Posterior vena cava (tissue), 2 donors: ENCODE results near the gene CD2BP2. TPM values are rescaled to one million over a fixed set of nuclear protein-coding genes. Genes with fewer than 3 reads are reported as not detected.

Experiments used
- DNase-seq: peaks from one replicate; pipeline ENCODE4 v3.0.0-alpha.2; 2020; ENCODE audit warnings: low spot score
- intact Hi-C, 2 donors: fragments of 100-400 bp; cut with DNase I; formaldehyde crosslinking; loops; one replicate each; pipeline versions ENCODE4 v1.14.1 to v1.14.2; 2022 to 2023
- total RNA-seq, 2 donors: library from RNA; stranded (reverse); fragmentation: NEBNext Ultra II Directional; extraction: Animal tissue kit (Norgen Biotek cat#: 25700); gene quantifications; one replicate each; pipeline ENCODE4 v1.2.1, GENCODE V29; 2021
- donor health status: DM: yes; HTN: yes; CAD: no.
- donor health status: DM: yes; HTN: yes; CAD: no.

The CD2BP2 gene
- total RNA-seq, 2 donors from 2014 or later = 47.9 to 54.2 TPM

DNA sequence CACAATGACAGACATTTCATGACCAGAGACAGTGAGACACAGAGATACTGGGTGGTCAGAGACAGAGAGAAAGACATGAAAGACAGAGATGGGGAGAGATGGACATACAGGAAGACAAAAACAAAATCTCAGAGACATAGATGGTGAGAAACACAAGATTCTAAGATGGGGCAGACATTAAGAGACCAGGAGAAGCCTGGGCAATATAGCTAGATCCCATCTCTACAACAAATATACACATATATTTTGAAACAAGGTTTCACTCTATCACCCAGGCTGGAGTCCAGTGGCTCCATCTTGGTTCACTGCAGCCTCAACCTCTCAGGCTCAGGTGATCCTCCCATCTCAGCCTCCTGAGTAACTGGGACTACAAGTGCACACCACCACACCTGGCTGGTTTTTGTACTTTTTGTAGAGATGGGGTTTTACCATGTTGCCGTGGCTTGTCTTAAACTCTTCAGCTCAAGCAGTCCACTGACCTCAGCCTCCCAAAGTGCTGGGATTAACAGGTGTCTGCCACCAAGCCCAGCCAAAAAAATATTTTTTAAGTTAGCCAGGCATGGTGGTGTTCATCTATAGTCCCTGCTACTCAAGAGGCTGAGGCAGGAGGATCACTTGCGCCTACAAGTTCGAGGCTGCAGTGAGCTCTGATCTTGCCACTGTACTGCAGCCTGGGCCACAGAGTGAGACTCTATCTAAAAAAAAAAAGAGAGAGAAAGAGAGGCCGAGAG lies 25.1 kb upstream of the CD2BP2 start:
- intact Hi-C loops = no loop called here

DNA sequence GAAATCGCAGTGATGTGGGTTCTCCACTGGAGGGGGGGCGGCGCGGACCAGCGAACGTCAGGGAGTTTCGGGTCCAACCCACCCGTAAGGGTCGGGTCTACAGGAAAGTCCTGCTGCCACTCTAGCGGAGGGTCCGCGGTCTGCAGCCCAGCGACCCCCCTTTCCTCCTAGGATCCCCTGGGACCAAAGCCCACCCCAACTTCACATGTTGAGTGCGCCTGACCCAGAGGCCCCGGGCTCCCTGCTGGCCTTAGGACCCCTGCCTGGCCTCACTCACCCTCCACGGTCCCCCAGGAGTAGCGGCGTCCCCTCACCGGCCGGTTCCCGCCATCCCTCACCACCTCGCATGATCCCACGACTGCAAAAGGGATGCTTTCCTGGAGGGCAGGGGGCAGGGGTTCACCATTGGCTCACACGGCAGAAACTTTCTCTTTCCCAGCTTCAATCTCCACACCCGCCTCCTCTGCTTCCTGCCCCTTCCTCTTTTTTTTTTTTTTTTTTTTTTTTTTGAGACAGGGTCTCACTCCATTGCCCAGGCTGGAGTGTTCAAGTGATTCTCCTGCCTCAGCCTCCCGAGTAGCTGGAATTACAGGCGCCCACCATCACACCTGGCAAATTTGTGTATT lies 24.2 kb upstream of the CD2BP2 start:
- intact Hi-C loops = loop anchor here in 1 of 2 donors (5.0 kb wide), 1 partner anchor 1222 kb away; no protein-coding TSS in a partner anchor

More for the DNA sequence above, 25.1 kb upstream of the CD2BP2 start:
- no peak for DNase-seq

GRCh38 chr16:30378236-30379157 lies 23.4 kb upstream of the CD2BP2 start:
- intact Hi-C loops = loop anchor here in 1 of 2 donors (5.0 kb wide), 1 partner anchor 1221 kb away; no protein-coding TSS in a partner anchor
- DNase-seq = peak; percentile 100

More for the DNA sequence above, 24.2 kb upstream of the CD2BP2 start:
- DNase-seq = no peak

GRCh38 chr16:30377812-30378235 lies 22.7 kb upstream of the CD2BP2 start:
- intact Hi-C loops = loop anchor here in 1 of 2 donors (5.0 kb wide), 1 partner anchor 1221 kb away; no protein-coding TSS in a partner anchor
- DNase-seq = peak; percentile 98

DNA sequence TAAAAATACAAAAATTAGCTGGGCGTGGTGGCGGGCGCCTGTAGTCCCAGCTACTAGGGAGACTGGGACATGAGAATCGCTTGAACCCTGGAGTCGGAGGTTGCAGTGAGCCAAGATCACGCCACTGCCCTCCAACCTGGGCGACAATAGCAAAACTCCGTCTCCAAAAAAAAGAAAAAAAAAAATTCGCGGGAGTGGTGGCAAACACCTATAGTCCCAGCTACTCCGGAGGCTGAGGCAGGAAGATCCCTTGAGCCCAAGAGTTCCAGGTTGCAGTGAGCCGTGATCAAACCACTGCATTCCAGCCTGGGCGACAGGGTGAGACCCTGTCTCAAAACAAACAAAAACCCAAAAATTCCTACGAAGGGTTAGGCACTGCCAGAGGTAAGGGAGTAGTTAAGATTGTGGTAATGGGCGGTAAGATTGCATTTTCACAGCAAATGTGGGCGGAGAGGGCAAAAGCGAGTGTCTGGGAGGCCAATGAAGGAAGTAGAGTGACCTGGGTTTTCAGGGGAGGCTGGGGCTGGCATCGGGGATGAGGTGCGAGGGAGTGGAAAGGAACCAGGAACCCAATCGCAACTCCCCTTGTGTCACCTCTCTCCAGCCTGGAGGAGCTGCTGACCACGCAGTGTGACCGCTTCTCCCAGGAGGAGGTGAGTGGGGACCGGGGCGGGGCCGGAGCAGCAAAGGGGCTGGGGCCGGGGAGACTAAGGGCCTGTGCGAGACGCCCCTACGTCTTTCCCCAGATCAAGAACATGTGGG lies 22.1 kb upstream of the CD2BP2 start:
- DNase-seq = no peak
- intact Hi-C loops = loop anchor here in 1 of 2 donors (5.0 kb wide), 1 partner anchor 1220 kb away; no protein-coding TSS in a partner anchor

DNA sequence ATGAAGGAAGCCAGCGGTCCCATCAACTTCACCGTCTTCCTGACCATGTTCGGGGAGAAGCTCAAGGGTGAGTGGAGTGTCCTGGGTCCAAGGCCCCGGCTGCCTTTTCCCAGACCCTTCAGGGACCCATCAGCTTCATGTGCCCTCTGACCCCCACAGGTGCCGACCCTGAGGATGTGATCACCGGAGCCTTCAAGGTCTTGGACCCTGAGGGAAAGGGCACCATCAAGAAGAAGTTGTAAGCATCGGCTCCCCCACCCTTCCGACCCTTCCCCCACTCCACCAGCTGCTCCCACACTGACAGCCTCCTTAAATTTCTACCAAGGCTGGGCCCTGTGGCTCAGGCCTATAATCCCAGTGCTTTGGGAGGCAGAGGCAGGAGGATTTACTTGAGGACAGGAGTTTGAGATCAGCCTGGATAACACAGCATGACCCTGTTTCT lies 21.4 kb upstream of the CD2BP2 start:
- no peak for DNase-seq
- intact Hi-C loops = loop anchor here in 1 of 2 donors (5.0 kb wide), 1 partner anchor 1219 kb away; no protein-coding TSS in a partner anchor

- intact Hi-C loops = loop anchor here in 1 of 2 donors (5.0 kb wide), 1 partner anchor 1219 kb away; no protein-coding TSS in a partner anchor
- DNase-seq = no peak
These were observed 20.8 kb upstream of the CD2BP2 start for GRCh38 chr16:30375864-30376263.

DNA sequence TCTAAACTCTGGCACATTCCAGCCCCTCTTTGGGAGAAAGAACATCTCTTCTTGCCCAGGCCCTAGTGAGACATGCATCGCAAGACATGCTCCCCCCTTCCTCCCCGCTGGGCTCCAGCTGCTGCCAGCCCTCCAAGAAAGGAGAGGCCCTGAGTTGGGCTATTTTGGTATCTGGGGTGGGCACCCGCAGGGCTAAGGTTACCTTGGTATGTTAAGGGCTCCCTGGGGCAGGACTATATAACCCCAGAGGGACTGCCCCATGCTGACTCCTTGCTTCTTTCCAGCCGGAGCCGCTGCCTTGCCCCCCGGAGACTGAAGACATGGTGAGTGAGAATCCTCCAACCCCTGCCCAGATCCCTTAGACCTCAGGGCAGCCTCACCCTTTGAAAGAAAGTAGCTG lies 19.4 kb upstream of the CD2BP2 start, which contains the start of gene MYL11:
Gene MYL11 (plus strand): TSS at position 265 of the 400 bp plus-strand sequence. CDS start 56 bp downstream, at position 321.
- intact Hi-C loops = no loop called here
- DNase-seq = no peak

GRCh38 chr16:30372725-30373124 lies 17.6 kb upstream of the CD2BP2 start:
- intact Hi-C loops = no loop called here
- DNase-seq = no peak

- intact Hi-C loops = no loop called here
- DNase-seq = no peak
These were observed 17.1 kb upstream of the CD2BP2 start for GRCh38 chr16:30372038-30372712.

DNA sequence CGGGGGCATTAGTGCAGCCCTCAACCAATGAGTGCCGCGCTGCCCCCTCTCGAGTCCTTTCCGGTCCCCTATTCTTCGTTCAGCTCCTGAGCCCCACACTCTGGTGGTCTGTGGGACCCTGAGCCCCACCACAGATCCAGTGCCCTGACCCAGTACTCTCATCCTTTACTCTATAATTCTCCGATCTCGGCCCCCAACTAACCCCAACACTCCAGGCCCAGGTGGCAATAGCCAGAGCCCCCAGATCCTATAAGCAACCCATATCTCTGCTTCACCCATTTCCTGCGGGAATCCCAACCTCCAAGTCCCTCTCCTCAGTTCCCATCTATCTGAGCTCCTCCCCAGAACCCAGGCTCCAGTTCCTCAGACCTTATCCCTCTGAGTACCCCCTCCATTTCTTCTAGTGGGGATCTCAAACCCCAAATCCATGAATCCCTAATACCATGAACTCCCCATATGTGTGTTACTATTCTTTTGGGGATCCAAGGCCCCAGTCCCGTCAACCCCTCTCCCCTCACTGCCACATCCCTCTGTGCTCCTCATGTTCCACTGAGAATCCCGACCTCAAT lies 16.2 kb upstream of the CD2BP2 start:
- DNase-seq = no peak
- intact Hi-C loops = no loop called here

GRCh38 chr16:30370456-30371247 lies 15.5 kb upstream of the CD2BP2 start, which contains the start of gene TBC1D10B:
Gene TBC1D10B, minus strand, starts transcription at chr16:30370494. Its CDS starts 311 bp downstream, at chr16:30370183.
- intact Hi-C loops = no loop called here
- DNase-seq = peak; percentile 99

DNA sequence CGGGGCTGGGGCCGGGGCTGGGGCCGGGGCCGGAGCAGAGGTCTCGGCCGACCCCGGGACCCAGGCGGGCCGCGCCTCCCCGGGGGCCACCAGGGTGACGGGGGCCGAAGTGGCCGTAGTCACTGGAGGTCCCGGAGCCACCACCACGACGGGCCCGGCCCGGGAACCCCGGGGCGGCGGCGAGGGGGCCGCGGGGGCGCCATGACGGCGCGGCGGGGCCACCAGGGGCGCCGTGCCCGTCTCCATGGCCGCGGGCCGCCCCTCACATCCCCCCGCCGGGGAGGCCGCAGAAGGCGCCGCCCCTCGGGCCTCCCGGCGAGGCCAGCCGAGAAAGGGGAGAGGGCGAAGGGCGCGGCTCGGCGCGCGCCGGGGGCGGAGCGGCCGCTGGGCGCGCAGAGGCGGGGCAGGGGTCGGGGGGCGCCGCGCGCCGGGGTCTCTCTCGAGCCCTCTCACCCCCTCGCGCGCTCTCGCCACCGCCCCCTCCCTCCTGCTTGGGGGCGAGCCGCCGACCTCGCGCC lies 14.9 kb upstream of the CD2BP2 start:
- intact Hi-C loops = no loop called here
- no peak for DNase-seq

- intact Hi-C loops = no loop called here
- DNase-seq = no peak
These were observed 14.2 kb upstream of the CD2BP2 start for GRCh38 chr16:30369091-30369937.

GRCh38 chr16:30368792-30369090 lies 13.6 kb upstream of the CD2BP2 start:
- DNase-seq = no peak
- intact Hi-C loops = no loop called here
